Rectal smooth muscle tissue (tissue), 1 donor: ENCODE measurements around the gene ZNF740.
"Not testable (repeated sequence)": the region's sequence is repeated elsewhere in the genome, so short reads cannot be mapped to it uniquely, and the experiment has no call there.

Experiments used
- H3K27ac ChIP-seq: one replicate; pipeline ENCODE4 v1.7.0; 2013; ENCODE audit warnings: low read depth, low read length, inconsistent platforms
- H3K27me3 ChIP-seq: one replicate; pipeline ENCODE4 v1.7.0; 2013; ENCODE audit warnings: low read length; ENCODE audit not compliant: control insufficient read depth, insufficient read depth
- H3K36me3 ChIP-seq: one replicate; pipeline ENCODE4 v1.7.0; 2013; ENCODE audit warnings: low read length; ENCODE audit not compliant: control insufficient read depth, insufficient read depth
- H3K4me1 ChIP-seq: one replicate; pipeline ENCODE4 v1.7.0; 2013; ENCODE audit warnings: low read length; ENCODE audit not compliant: control insufficient read depth, insufficient read depth
- H3K4me3 ChIP-seq: one replicate; pipeline ENCODE4 v1.7.0; 2013; ENCODE audit warnings: low read length
- H3K9ac ChIP-seq: one replicate; pipeline ENCODE4 v1.7.0; 2013; ENCODE audit warnings: low read length

ZNF740 gene

GRCh38 chr12:53200458-53201176 lies 20.1 kb downstream of the ZNF740 start:
- no peak overlapping the region for H3K4me3 ChIP-seq
- no peak overlapping the region for H3K27ac ChIP-seq
- no peaks in the 10 kb centered on the region for H3K27me3 ChIP-seq
- H3K36me3 ChIP-seq: no peaks in the 10 kb centered on the region
- no peaks in the 10 kb centered on the region for H3K4me1 ChIP-seq
- H3K9ac ChIP-seq: no peak overlapping the region

DNA sequence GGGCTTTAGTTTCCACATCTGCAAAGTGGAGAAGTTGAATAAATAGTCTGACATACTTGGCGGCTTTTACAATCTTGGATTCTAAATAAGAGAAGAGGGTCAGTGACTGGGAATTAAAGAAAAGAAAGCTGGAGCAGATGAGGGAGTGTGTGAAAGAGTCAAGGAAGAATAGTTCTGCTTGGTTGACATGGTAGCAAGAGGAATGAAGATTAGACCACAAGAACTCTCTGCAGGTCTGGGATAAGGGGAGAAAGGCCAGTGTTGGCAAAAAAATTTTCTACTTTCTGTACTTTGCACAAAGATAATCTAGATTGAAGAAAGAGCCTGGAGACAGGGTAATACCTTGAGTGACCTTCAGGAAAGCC lies 20.6 kb downstream of the ZNF740 start:
- H3K9ac ChIP-seq: no peak overlapping the region
- no peaks in the 10 kb centered on the region for H3K36me3 ChIP-seq
- no peaks in the 10 kb centered on the region for H3K4me1 ChIP-seq
- H3K27ac ChIP-seq: no peak overlapping the region
- no peaks in the 10 kb centered on the region for H3K27me3 ChIP-seq
- no peak overlapping the region for H3K4me3 ChIP-seq

GRCh38 chr12:53201639-53202038 lies 21.1 kb downstream of the ZNF740 start:
- no peak overlapping the region for H3K27ac ChIP-seq
- no peaks in the 10 kb centered on the region for H3K27me3 ChIP-seq
- H3K4me1 ChIP-seq: no peaks in the 10 kb centered on the region
- no peaks in the 10 kb centered on the region for H3K36me3 ChIP-seq
- no peak overlapping the region for H3K9ac ChIP-seq
- no peak overlapping the region for H3K4me3 ChIP-seq

GRCh38 chr12:53202316-53202715 lies 21.8 kb downstream of the ZNF740 start:
- not testable (repeated sequence) for H3K9ac ChIP-seq, H3K4me3 ChIP-seq, H3K4me1 ChIP-seq, H3K27ac ChIP-seq, H3K27me3 ChIP-seq, H3K36me3 ChIP-seq

GRCh38 chr12:53204351-53204750 lies 23.8 kb downstream of the ZNF740 start:
- H3K9ac ChIP-seq: no peak overlapping the region
- no peaks in the 10 kb centered on the region for H3K36me3 ChIP-seq
- no peak overlapping the region for H3K27ac ChIP-seq
- no peaks in the 10 kb centered on the region for H3K27me3 ChIP-seq
- peaks cover 6% of the 10 kb centered on the region for H3K4me1 ChIP-seq
- H3K4me3 ChIP-seq: no peak overlapping the region

- Histone ChIP-seq H3K4me3 (peak overlapping the region; percentile 4), H3K4me1 (peaks cover 6% of the 10 kb centered on the region), H3K27ac (no peak overlapping the region), H3K27me3 (no peaks in the 10 kb centered on the region), H3K9ac (no peak overlapping the region), H3K36me3 (peaks cover 1% of the 10 kb centered on the region)
Measured at GRCh38 chr12:53205747-53206419, 25.4 kb downstream of the ZNF740 start.

GRCh38 chr12:53207042-53207441 lies 26.5 kb downstream of the ZNF740 start, which contains the start of gene ITGB7:
Gene ITGB7, minus strand, starts transcription at chr12:53207251. Its CDS starts 6,808 bp downstream, at chr12:53200443.
- peak within 1 kb of the TSS; percentile 5 for H3K4me3 ChIP-seq
- no peak within 1 kb of the TSS for H3K9ac ChIP-seq
- H3K27me3 ChIP-seq: no peaks in the 10 kb centered on the region
- peaks cover 6% of the 10 kb centered on the region for H3K4me1 ChIP-seq
- no peak within 1 kb of the TSS for H3K27ac ChIP-seq
- peaks cover 8% of the 10 kb centered on the region for H3K36me3 ChIP-seq

DNA sequence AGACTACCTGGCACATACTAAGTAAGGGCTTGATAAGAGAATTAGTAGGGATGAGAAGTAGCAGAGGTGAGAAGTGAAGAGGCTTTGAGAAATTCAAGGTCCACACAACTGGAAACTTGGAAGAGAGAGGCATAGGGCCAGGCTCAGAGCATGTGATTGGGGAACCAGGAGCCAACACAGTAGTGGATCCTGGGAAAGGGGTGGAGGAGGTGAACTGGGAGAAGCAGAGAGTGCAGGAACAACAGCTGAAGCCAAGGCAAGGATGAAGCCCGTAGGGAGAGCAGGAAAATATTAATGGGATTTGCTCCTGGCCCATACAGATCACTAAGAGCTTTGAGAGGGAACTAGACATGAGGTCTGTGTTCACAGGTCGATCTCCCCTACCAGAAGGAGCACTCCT lies 27.9 kb downstream of the ZNF740 start:
- H3K27ac ChIP-seq: no peak overlapping the region
- no peak overlapping the region for H3K4me3 ChIP-seq
- H3K9ac ChIP-seq: no peak overlapping the region
- peaks cover 16% of the 10 kb centered on the region for H3K36me3 ChIP-seq
- H3K4me1 ChIP-seq: peaks cover 6% of the 10 kb centered on the region
- no peaks in the 10 kb centered on the region for H3K27me3 ChIP-seq

DNA sequence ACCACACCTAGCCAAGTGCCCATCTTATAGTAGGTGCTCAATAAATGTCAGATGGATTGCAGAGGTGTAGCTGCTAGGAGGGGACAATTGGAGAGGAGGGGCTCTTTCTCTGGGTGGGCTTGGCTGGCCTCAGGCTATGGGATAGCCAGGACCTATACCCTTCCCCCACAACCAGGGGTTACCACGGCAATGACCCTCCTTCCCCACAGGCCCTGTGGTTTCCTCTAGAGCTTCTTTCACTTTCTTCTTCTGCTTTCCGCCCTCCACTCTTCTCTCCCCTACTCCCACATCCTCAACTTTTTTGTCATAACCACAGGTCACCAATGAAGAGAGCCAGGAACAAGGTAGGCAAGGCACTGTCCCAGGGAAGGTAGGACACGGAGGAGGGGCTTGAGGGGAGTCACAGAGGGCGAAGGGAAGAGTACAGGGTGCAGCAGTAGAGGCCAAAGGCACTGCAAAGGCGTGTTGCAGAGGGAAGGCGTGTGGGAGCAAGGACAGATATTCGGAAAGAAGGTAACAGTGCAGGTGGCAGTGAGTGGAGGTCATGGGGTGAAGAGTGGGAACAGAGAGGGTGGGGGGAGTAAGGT lies 28.4 kb downstream of the ZNF740 start:
- Histone ChIP-seq H3K4me3 (peak overlapping the region; percentile 7), H3K9ac (no peak overlapping the region), H3K27me3 (no peaks in the 10 kb centered on the region), H3K27ac (no peak overlapping the region), H3K4me1 (peaks cover 6% of the 10 kb centered on the region), H3K36me3 (peaks cover 22% of the 10 kb centered on the region)

DNA sequence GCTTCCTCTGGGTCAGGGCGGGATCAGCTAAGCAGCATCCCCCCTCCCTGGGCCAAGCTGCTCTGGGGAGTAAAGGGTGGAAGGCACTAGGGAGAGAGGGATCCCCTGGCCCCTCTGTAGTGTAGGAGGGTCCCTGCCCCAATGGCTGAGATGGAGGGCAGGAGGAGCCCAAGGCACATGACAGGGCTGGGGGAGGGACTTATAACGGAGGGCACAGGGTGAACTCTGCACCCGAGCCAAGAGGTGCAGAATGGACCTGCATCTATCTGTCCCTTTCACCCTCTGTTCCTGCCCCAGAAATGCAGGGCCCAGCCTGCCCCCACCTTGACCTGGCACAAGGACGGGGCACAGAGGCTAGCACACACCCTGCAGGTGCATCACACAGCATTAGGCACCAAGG lies 30.3 kb downstream of the ZNF740 start:
- Histone ChIP-seq H3K4me1 (peaks cover 6% of the 10 kb centered on the region), H3K27me3 (no peaks in the 10 kb centered on the region), H3K9ac (no peak overlapping the region), H3K27ac (no peak overlapping the region), H3K4me3 (no peak overlapping the region), H3K36me3 (peaks cover 29% of the 10 kb centered on the region)

DNA sequence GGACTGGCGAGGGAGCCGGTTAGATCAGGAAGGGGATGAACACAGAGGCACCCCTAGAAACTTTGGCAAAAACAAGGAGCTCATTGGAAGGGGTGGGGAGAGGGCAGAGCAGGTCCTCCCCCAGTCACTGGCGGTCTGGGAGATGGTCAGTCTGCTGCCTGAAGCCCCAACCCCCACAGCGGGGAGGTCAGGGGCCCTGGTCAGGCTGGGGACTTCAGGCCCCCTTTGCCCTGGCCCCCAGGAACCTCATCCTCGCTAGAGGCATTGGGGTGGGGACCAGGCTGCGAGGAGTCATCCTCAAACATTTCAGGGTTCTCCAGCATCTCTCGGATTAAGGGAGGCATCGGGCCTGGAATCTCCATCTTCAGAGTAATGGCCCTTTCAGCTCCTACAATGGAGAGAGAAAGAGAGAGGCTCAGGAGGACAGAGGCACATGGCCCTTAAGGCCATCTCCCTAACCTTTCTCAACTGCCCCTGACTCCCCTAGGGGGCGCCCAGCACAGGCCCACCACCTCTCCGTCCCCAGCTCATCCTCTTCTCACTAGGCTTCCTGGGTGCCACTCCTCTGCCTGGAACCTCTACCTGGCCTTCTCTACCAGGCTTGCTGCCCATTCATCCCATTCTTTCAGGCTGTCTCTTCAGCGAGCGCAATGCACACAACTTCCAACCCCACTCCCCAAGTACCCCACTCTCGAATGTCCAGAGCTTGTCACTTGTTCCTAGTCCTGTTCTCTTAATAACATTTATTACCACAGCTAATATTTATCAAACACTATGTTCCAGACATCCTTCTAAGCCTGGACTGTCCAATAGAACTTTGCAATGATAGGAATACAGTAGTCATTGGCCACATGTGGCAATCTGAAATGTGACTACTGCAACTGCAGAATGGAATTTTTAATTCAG lies 31.2 kb downstream of the ZNF740 start:
- Histone ChIP-seq H3K27ac (no peak overlapping the region), H3K9ac (no peak overlapping the region), H3K4me1 (peaks cover 6% of the 10 kb centered on the region), H3K4me3 (no peak overlapping the region), H3K36me3 (peaks cover 29% of the 10 kb centered on the region), H3K27me3 (no peaks in the 10 kb centered on the region)

DNA sequence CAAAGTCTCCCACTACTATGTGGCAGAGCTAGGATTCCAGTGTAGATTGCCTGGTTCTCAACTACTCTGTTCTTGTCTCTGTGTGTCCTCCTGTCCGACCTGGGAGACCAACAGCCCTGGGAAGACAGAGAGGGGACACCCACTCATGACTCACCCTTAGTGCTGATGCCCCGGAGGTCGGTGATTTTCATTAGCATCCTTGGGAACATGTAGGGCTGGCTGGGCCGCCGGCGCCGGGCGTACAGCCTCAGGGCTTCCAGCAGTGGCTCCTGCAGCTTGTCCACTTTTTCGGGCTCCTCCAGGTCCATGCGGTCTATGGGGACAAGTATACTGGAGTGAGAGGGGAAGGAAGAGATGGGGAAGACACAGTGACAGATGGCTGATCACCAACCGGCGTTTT lies 32.4 kb downstream of the ZNF740 start:
- Histone ChIP-seq H3K27ac (no peak overlapping the region), H3K36me3 (peaks cover 29% of the 10 kb centered on the region)

More for the DNA sequence above, 32.4 kb downstream of the ZNF740 start:
- Histone ChIP-seq H3K9ac (no peak overlapping the region), H3K4me3 (no peak overlapping the region), H3K4me1 (peaks cover 15% of the 10 kb centered on the region), H3K27me3 (no peaks in the 10 kb centered on the region)
